AG04449 (cell line): ENCODE data around the gene ASF1A.
A peak's percentile ranks its signal among the peaks of the same experiment; 100 is the strongest.

Experiments used
- CTCF ChIA-PET: fragments of 350-600 bp; formaldehyde crosslinking; extraction: SDS; loops from one replicate; lab custom pipeline; 2021; ENCODE audit warnings: antibody characterized with exemption; lab: Yijun Ruan, JAX
- POLR2A ChIA-PET: fragments of 400-600, 350-600 bp; formaldehyde crosslinking; extraction: SDS; loops from one replicate; lab custom pipeline; 2020; ENCODE audit warnings: antibody characterized with exemption, inconsistent platforms; lab: Yijun Ruan, JAX
- DNase-seq: peaks from one replicate; pipeline ENCODE4 v3.0.0-alpha.2; 2010; ENCODE audit warnings: low read depth, low spot score
- H3K4me3 ChIP-seq: 2 replicates; pipeline ENCODE4 v1.5.1; 2011; ENCODE audit warnings: low read depth, mild to moderate bottlenecking, control low read depth, low read length
- CTCF ChIP-seq: IDR thresholded peaks from one replicate; pipeline ENCODE4 v1.5.1; 2011; ENCODE audit warnings: mild to moderate bottlenecking, moderate library complexity, low read length, control low read depth, inconsistent platforms; ENCODE audit not compliant: insufficient read depth; ENCODE audit errors: missing control alignments

The ASF1A gene

GRCh38 chr6:118876198-118876597 is 17.8 kb upstream of the ASF1A start:
- no peak overlapping the region for H3K4me3 ChIP-seq
- no peak for DNase-seq
- TF ChIP-seq CTCF: no peak
- POLR2A ChIA-PET: interaction anchor here (0.7 to 1.8 kb wide), 2 partner anchors 13 to 17 kb away, joined by 3 to 6 read pairs; partner anchors contain the start of gene ASF1A
- CTCF ChIA-PET: interaction anchor here (0.6 to 2.4 kb wide), 4 partner anchors 15 to 36 kb away, joined by 3 to 10 read pairs (median 3); no protein-coding TSS in a partner anchor

DNA sequence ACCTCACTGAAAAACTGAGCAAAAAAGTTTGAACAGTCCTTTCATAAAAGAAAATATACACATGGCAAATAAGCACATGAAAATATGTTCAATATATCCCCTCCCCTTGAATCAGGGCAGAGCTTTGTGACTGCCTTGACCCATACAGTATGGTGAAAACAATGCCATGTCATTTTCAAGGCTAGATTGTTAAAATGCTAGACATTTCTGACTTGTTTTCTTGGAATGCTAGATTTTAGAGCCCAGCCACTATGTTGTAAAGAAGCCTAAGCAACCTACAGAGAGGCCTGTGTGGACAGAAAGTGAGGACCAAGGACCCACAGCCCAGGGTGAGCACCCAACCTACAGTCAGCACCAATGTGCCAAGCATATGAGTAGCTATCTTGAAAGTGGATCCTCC is 17.1 kb upstream of the ASF1A start:
- DNase-seq: peak; percentile 40
- POLR2A ChIA-PET: interaction anchor here (0.7 to 1.8 kb wide), 2 partner anchors 13 to 16 kb away, joined by 3 to 6 read pairs; partner anchors contain the start of gene ASF1A
- CTCF ChIA-PET: interaction anchor here (1.3 to 2.4 kb wide), 2 partner anchors 18 to 32 kb away, joined by 3 to 10 read pairs; no protein-coding TSS in a partner anchor
- H3K4me3 ChIP-seq: no peak overlapping the region
- TF ChIP-seq CTCF: no peak

DNA sequence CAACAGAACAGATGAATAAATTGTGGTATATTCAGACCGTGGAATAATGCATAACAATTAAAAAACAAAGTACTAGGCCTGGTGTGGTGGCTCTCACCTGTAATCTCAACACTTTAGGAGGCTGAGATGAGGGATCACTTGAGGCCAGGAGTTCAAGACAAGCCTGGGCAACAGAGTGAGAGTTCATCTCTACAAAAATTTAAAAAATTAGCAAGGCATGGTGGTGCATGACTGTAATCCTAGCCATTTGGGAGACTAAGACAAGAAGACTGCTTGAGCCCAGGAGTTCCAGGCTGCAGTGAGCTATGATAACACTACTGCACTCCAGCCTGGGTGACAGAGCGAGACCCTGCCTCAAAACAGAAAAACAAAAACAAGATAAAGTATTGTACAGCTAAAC is 16.1 kb upstream of the ASF1A start:
- ChIA-PET CTCF (no interaction called here), POLR2A (no interaction called here)
- no peak for DNase-seq

GRCh38 chr6:118881440-118882313 is 12.3 kb upstream of the ASF1A start:
- no peak for TF ChIP-seq CTCF
- CTCF ChIA-PET: interaction anchor here (1.2 kb wide), 1 partner anchor 14 kb away, joined by 3 read pairs; no protein-coding TSS in a partner anchor
- no peak overlapping the region for H3K4me3 ChIP-seq
- POLR2A ChIA-PET: interaction anchor here (0.7 kb wide), 1 partner anchor 15 kb away, joined by 8 read pairs; no protein-coding TSS in a partner anchor
- no peak for DNase-seq

More for the DNA sequence above, 16.1 kb upstream of the ASF1A start:
- no peak overlapping the region for H3K4me3 ChIP-seq
- TF ChIP-seq CTCF: no peak

GRCh38 chr6:118882314-118882905 is 11.5 kb upstream of the ASF1A start:
- DNase-seq: no peak
- CTCF ChIA-PET: interaction anchor here (1.2 kb wide), 1 partner anchor 13 kb away, joined by 3 read pairs; no protein-coding TSS in a partner anchor
- TF ChIP-seq CTCF: no peak
- POLR2A ChIA-PET: interaction anchor here (0.7 kb wide), 1 partner anchor 14 kb away, joined by 8 read pairs; no protein-coding TSS in a partner anchor
- no peak overlapping the region for H3K4me3 ChIP-seq
